NCI-H2227 (cell line): Measurements from ENCODE around the gene DCHS2.

Experiments
- DNase-seq: peaks from one replicate; lab custom pipeline; 2025; ENCODE audit not compliant: unreplicated experiment; lab: John Stamatoyannopoulos, UW

The DCHS2 gene

DNA sequence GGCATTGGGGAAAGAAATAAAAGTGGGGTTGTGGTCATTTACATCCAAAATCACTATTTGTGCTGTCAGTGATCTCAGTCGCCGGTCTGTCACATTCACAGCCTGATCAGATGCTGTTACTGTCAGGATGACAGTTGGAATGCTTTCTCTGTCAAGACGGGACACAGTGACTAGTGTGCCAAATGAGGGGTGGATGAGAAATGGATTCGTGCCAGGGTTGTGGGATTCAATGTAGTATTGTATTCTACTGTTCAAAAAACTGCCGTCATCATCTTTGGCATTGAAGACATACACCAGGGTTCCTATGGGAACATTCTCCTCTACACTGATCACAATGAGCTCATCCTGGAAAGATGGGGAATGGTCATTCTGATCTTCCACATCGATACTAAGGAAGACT lies 171.1 kb downstream of the DCHS2 start:
- no peak for DNase-seq

DNA sequence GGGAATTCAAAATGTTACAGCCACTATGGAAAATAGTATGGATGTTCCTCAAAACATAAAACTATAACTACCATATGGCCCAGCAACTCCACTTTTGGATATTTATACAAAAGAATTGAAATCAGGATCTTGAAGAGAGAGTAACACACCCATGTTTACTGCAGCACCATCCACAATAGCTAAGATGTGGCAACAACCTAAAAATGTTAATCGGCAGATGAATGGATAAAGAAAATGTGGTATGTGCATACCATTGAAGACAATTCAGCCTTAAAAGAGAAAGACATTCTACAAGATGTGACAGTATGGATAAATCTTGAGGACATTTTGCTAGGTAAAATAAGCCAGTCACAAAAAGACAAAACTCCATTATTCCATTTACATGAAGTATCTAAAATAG lies 171.9 kb downstream of the DCHS2 start:
- no peak for DNase-seq

DNA sequence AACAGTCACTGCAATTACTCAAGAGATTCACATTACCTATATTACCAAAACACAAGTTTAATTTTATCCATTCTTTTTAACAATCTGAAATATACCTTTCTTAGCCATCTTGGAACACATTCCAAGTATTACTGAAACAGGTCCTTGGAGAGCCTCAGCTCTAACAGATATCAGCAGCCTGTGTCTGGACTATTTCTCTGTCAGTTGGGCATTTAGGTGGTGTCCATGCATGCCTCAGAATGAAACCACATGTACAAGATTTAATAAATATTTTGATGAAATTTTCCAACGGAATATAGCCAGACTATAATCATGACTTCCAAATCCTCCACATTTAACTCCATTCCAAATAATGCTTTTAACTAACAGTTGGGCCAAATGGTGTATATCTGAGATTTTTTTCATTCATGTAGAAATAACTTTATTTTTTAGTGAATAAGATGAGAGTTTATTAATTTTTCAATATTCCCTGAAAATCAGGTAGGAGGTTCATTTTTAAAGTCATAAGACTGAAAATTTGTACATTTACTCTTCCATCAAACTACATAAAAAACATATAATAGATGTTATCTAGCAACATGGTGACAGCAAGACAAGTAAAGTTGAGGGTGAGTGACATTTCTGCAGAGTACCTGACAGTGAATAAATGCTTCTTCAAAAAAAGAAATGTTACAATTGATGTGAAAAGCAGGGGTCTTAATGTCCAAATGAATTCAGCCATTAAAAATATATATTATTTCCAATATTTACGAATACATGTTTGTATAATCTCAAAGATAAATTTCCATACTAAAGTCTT lies 174.2 kb downstream of the DCHS2 start:
- no peak for DNase-seq

GRCh38 chr4:154315741-154316140 lies 175.9 kb downstream of the DCHS2 start:
- no peak for DNase-seq

DNA sequence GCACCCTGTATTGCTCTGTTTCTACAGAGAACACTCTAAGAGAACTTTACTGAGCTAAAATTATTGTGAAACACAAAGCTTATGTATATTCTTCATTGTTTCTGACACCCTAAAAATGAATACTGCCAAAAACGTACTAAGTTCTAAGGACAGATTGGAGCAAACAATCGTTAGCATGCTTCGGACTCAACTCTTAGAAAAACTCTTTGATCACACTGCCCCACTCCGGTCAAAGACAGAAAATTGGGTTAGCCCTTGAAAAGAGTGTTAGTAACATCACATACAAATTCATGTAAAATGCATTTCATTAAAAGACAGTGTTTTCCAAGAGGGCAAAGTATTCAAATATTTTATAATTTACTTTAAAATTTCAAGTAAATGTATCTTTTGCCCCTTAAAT lies 177.4 kb downstream of the DCHS2 start:
- no peak for DNase-seq

DNA sequence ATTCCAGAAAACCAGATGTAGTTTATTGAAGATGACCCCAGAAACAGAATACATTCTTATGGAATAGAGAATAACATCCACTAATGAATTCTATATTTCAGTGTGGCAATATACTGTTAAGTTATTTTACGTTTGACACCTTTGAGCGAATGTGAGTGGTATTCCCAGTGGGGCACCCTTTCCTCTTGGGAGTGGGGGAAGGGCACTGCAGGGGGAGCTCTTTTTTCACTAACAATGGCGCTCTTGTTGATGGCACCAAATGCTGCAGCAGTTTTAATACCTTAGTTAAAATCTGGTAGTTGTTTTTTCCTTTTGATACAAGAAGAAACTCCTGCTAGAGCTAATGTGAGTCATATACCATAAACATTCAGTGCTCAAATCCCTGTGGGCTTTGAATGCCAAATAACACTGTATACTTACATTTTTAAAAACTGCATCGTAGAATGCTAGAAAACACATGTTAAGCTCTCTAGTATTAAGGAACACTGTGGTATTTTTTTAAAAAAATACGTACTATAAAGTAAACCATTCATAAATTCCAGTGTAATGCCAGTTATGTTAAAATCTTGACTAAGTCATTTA lies 178.5 kb downstream of the DCHS2 start:
- DNase-seq, result no peak

DNA sequence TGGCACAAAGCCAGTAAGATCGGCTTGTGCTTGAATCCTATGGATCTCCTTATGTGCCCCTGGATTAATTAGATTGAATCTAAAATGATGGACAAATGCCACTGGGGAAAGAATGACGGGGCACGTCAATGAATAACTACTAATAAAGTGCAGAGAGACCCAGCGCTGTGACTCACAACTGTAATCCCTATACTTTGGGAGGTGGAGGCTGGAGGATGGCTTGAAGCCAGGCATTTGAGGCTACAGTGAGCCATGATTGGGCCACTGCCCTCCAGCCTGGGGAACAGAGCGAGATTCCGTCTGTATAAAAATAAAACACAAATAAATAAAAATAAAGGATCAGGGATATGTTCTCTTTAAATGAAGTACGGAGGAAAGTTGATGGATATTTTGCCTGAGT lies 179.4 kb downstream of the DCHS2 start:
- no peak for DNase-seq

DNA sequence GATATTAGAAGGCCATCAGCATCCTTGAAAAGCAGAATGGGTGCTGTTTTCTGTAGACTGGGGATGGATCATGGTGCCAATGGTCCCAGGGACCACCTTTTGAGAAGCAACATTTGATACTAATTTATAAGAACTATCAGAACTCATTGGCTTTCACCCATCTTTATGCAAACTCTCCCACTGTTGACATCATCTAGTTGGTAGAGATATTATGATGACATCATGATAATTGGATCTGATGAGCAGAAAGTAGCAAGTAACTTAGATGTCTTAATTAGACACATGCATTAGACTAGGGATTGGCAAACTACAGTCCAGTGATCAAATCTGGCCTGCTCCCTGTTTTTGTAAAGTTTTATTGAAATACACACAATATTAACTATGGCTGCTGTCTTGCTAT lies 181.0 kb downstream of the DCHS2 start:
- DNase-seq, result no peak

- no peak for DNase-seq
Observed at GRCh38 chr4:154308207-154308606, 183.4 kb downstream of the DCHS2 start.

DNA sequence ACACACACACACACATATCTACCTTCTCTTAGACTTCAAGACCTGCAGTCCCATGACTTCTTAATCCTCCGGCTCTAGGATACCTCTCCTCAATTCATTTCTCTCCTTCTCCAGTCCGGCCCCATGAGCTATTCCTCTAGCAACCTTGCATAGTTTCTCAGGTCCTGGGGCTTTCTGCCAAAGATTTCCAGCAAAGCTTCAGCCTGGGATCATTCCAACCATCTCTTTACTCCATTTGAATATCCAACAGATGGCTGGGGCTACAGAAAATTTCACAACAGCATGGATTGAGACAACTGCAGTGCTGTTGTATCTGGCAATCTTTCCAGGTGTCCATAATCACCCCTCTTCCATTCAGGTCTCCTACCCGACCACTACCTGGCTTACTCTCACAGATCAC lies 184.1 kb downstream of the DCHS2 start:
- no peak for DNase-seq

- no peak for DNase-seq
Observed at GRCh38 chr4:154305616-154306015, 186.0 kb downstream of the DCHS2 start.

GRCh38 chr4:154304679-154305078 lies 186.9 kb downstream of the DCHS2 start:
- no peak for DNase-seq

- no peak for DNase-seq
Observed at GRCh38 chr4:154294652-154295350, 196.8 kb downstream of the DCHS2 start.

DNA sequence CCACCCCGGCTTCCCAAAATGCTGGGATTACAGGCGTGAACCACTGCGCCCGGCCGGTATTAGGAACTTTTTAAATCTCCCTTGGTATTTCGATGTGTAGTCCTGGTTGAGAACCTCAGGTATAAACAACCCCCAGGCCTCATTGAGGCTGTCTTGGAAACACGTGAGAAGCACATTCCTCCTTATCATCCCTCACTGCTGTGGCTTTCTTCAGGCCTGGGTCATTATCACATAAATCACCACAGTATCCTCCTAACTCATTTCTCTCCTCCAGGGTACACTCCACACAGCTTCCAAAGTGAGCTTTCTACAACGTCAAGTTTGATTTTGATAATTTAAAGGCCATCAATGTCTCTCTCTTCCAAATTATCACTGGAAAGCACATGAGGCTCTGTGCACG lies 198.2 kb downstream of the DCHS2 start:
- no peak for DNase-seq

GRCh38 chr4:154292589-154292988 lies 199.0 kb downstream of the DCHS2 start:
- DNase-seq, result no peak

GRCh38 chr4:154277172-154277571 lies 214.4 kb downstream of the DCHS2 start:
- no peak for DNase-seq

DNA sequence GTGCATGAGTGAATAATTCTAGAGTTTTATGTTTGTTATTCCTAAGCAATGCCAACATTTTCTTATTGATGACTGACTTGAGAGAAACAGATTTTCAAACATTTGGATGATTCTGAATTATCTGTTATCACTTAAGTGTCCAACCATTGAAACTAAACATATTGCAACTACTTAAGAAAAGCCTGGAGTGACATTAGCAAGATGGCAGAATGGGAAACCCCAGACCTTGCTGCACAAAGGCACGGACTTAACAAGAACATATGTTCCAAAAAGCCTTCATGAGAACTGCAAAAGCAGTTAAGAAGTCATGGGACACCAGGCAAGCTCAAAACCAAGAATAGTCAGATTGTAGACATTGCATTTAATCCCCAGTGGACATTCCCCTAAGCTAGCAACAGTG lies 215.1 kb downstream of the DCHS2 start:
- no peak for DNase-seq

DNA sequence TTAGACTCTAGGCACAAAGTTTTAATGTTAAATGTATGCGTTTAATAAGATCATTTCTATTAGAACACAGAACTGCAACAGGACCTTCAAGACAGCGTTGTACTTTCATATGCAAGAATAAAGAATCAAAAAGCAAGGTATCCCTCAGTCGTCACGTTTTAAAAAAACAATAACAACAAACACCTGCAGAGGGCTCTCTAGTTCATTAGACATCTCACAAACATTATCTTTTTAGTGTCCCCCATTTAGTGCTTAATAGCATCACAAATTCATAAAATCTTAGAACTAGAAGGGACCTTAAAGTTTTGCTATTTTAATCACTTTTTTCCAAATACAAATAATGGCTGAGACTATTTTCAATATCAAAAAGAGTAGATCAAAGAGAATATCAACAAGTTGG lies 236.6 kb downstream of the DCHS2 start:
- no peak for DNase-seq

GRCh38 chr4:154234576-154234975 lies 257.0 kb downstream of the DCHS2 start:
- DNase-seq, result no peak

- DNase-seq, result no peak
Observed at GRCh38 chr4:154231806-154232478, 259.7 kb downstream of the DCHS2 start.

DNA sequence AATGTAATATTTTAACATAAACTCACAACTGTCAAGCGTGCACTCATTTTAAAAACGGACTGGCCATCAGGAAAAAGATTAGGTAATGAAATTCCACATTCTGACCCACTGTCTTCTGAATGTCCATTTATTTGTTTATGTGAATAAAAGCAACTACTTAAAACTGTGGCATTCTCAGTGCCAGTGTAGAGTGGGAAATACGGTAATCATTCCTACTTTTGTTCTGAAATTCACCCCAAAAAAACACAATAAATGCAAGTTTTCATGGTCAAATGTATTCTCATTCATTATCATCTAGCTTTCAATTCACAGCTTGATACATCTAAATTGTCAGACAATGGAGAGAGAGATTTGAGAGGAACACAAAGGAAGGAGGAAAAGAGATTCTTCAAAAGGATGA lies 260.9 kb downstream of the DCHS2 start:
- DNase-seq, result no peak

- DNase-seq, result no peak
Observed at GRCh38 chr4:154230091-154230490, 261.5 kb downstream of the DCHS2 start.
